NCI-H82 treated with DMSO at 0.1 percent for 48 hours (cell line): ENCODE results near the gene NIPAL1.
"Not testable (repeated sequence)": the region's sequence is repeated elsewhere in the genome, so short reads cannot be mapped to it uniquely, and the experiment has no call there.

Source experiments
- DNase-seq: peaks from one replicate; lab custom pipeline; 2025; ENCODE audit not compliant: unreplicated experiment; lab: John Stamatoyannopoulos, UW

The NIPAL1 gene

DNA sequence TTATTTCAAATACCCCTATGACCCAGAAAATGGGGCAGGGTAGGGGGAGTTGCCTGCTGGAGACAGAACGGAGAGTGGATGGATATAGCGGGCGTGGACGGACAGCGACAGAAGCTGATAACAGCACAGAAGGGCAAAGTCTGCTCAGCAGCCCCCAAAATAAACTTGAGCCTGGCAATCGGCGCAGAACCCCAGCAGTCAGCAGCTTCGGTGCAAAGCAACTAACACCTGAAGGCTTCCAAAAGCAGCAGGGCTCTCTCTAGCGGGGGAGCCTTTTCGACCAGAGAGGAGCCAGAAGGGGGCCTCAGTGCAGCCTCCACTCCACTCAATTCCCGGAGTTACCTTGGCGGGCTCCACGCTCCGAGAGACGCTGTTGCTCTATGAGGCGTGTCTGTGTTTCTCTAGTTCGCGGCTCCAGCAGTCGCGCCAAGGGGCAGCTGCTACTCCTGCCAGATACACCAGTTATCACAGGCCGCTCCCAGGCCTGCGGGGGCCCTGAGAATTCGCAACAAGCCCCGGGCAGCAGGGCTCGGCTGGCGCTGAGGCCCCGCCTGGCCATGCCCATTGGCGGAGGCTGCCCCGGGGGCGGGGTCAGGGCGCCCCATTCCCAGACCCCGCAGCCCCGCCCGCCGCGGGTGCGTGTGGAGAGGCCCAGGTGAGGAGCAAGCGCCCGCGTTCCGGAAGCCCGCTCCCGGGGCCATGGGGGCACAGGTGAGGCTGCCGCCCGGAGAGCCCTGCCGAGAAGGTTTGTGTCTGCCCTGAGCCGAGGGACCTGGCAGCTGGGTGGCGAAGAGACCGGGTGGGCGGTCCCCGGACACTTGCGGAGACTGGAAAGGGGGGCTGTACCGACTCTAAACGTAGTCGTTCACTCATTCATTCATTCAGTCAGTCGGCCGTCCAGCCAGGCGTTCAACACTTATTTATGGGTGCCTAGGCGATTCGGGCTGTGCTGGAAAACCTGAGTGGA lies at the start of gene NIPAL1, which contains the start of gene CNGA1:
Gene NIPAL1 (plus strand): TSS at position 632 of the 967 bp plus-strand sequence. CDS start 68 bp downstream, at position 700.
Gene CNGA1 (minus strand): TSS at position 541 of the 967 bp plus-strand sequence. CDS start 63,992 bp downstream, outside the sequence.
- peak; percentile 9 for DNase-seq

GRCh38 chr4:47968847-47969246 lies 47.7 kb upstream of the NIPAL1 start:
- peak; percentile 14 for DNase-seq

- no peak for DNase-seq
Measured at GRCh38 chr4:47972181-47972580, 44.4 kb upstream of the NIPAL1 start.

DNA sequence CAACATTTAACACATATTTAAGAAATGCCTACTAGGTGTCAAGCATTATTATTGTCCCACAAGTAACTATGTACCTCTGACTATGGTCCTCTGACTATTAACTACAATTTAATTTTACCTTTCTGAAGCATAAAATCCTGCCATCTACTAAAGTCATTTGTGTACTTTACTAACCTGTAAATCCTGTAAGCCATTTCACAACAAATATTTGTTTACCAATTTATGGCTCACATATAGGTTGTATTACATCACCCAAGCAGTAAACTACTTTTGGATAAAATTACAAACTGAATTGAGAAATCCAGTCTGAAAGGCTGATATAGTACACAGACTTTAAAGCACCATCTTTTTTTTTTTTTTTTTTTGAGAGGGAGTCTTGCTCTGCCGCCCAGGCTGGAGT lies 43.9 kb upstream of the NIPAL1 start:
- DNase-seq = no peak

DNA sequence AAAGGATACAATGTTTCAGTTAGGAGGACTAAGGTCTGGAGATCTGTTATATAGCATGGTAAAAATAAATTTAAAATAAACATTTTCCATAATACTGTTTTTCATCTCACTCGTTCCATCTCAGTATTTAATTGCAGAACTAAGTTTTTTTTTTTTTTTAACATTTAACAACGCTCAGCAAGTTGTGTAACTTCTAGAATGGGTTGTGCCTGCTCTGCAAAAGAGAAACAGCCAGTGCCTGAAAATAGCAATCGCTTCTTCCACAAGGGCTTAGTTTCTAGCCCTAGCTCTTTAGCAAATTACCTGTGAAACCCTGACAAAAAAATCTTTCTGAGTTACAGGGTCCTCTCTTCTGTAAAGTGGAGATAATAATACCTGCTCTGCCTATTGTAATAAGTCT lies 42.0 kb upstream of the NIPAL1 start:
- no peak for DNase-seq

DNA sequence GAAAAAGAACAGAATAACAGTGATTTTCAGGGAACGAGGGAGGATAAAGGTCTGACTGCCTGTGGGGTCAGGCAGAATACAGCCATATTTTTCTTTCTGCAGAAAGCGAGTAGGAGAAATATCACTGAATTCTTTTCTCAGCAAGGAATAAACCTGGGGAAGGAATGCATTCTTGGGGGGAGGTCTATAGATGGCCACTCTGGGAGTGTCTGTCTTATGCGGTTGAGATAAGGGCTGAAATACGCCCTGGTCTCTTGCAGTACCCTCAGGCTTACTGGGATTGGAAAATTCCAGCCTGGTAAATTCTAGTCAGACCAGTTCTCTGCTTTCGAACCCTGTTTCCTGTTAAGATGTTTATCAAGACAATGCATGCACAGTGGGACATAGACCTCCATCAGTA lies 26.4 kb upstream of the NIPAL1 start:
- DNase-seq = no peak

- DNase-seq = not testable (repeated sequence)
Measured at GRCh38 chr4:47992475-47992874, 24.1 kb upstream of the NIPAL1 start.

DNA sequence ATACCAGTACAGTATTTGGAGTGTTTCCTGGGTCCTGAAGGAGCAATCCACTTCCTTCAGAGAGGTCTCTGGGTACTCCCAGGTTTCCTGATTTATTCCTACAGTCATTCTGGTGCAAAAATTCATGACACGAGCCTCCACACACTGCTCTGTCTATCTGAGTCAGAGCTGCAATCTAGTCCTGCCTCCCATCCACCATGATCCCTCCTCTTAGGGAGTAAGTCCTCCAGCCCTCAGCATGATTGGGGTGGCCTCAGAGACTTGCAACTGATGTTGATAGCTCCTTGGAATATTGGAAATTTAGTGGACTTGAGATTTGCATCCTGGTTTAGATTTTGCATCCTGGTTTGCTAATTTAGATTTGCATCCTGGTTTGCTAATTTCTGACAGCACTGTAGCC lies 20.6 kb upstream of the NIPAL1 start:
- no peak for DNase-seq

DNA sequence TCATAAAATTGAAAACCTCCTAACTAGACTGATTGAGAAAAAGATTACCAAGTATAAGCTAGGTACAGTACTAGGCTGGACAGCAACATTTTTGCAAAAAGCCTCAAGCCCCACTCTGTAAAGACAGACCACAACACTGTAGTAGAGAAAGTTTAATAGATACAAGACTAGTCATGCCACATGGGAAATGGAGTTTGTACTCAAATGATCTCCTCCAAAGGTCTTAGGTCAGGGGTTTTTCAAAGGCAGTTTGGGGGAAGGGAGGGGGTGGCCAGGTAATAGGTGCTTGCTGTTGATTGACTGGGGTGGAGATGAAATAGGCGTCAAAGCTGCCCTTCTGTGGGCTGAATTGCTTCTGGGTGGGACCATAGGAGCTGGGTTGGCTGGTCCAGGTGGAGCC lies 14.3 kb upstream of the NIPAL1 start:
- no peak for DNase-seq

DNA sequence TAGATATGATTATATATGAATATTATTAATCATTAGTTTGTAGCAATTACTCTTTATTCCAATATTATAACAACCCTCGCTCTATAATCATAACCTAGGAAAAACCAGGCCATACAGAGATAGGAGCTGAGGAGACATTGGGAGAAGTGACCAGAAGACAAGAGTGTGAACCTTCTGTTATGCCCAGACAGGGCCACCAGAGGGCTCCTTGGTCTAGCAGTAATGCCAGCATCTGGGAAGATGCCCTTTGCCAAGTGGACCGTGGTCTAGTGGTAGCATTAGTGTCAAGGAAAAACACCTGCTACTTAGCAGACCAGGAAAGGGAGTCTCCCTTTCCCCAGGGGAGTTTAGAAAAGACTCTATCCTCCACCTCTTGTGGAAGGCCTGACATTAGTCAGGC lies 13.0 kb upstream of the NIPAL1 start:
- not testable (repeated sequence) for DNase-seq

DNA sequence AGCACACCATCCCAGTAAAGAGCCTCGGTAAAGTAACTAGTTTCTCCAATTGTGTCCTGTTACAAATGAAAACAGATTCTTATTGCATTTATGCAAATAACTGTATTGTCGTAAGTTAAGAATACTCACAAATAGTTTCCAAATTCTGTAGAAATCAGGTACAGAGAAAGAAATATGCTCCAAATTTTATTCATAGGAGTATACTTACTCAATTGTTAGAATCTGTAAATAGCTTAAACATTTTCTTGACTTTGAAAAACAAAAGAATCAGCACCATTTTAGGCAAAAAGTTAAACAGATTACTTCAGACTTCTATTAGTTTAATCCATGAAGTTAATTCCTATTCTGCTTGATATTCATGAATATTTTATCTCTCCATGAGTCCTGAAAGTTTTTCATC lies 10.8 kb upstream of the NIPAL1 start:
- no peak for DNase-seq

DNA sequence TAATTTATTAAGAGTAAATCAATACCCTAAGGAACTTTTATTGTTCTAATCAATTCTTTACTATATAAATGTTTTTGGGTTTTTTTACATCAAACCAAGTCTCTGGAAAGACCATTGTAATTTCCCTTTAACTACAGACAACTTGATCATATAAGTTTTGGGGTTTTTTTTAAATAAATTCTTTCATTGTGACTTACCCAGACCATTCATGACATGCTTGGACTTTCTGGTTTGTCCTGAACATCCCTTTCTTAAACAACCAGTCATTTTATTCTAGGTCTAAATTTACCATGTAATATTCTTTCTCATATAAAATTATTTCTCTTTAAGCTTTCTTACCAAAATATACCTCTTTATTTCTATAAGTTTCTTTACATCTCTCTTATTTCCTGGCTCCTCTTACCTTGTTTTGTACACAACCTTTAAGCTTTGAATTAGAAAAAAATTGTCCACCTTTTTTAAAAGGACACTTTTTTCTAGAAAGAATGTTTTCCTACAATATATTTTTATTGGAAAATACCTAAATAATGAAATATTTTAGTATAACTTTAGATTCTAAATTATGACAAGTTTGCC lies 8.5 kb upstream of the NIPAL1 start:
- no peak for DNase-seq

GRCh38 chr4:48010906-48011305 lies 5.7 kb upstream of the NIPAL1 start:
- not testable (repeated sequence) for DNase-seq

DNA sequence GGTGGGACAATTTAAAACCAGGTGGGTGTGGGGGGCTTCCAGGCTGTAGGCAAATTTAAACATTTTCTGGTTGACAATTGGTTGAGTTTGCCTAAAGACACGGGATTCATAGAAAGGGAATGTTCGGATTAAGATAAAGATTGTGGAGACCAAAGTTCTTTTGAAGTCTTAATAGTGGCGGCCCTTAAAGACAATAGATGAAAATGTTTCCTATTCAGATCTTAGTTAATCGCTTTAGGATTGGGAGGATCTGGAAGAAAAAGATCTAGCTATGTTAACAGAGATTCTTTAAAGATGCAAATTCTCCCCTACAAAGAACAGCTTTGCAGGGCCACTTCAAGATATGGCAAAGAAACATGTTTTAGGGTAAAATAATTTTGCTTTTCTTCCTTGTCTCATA lies 4.8 kb upstream of the NIPAL1 start:
- no peak for DNase-seq

- DNase-seq = no peak
Measured at GRCh38 chr4:48012824-48013223, 3.7 kb upstream of the NIPAL1 start.

GRCh38 chr4:48015216-48015615 lies 1.4 kb upstream of the NIPAL1 start:
- DNase-seq = no peak

DNA sequence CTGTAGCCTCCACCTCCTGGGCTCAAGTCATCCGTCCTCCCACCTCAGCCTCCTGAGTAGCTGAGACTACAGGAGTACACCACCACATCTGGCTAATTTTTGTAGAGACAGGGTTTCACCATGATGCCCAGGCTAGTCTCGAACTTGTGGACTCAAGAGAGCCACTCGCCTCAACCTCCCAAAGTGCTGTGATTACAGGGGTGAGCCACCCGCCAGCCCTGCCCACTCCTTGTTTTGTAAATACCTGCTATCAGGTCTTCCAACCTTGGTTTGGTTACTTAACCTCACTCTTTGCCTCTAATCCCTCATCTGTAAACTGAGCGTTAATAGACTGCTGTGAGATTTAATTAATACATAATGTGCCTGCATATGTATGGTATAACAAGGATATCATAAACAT lies 894 bp upstream of the NIPAL1 start:
- DNase-seq = no peak

DNA sequence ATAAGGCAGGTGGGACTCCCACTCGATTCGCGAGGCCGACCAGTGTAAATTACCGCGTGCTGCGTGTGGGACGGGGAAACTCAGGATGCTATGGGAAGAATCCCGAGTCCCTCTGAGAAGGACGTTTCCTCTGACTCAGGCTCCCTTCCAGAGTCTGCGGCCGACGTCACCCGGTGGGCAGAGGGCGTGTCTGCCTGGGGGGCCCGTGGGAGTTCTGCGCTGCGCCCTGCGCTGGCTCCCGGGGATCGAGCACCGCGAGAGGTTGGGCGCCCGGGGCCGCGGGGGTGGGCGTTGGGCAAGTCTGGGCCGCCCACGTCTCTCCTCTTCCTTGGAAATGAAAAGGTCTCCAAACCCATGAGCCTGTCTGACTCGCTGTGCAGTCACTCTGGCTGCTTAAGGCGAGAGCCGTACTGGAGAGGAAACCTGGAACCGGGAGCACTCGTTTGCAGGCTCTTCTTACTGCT lies 568 bp downstream of the NIPAL1 start:
- DNase-seq = no peak

DNA sequence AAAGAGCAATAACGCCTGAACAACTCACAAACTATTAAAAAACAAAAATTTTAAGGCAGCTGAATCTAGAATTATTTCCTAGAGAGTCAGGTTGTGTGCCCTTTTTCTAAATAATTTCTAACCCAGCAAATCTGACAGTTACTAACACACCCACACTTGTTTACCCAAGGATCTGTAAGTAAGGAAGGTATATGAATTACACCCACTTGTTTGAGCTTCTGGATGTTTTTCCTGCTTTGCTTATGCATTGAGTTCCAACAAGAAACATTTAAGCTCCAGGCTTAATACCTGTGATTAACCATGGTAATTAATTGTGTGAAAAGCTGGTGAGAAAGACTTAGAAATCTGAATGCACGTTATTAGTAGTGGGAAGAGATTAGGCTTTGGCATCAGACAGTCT lies 1.5 kb downstream of the NIPAL1 start:
- DNase-seq = no peak

DNA sequence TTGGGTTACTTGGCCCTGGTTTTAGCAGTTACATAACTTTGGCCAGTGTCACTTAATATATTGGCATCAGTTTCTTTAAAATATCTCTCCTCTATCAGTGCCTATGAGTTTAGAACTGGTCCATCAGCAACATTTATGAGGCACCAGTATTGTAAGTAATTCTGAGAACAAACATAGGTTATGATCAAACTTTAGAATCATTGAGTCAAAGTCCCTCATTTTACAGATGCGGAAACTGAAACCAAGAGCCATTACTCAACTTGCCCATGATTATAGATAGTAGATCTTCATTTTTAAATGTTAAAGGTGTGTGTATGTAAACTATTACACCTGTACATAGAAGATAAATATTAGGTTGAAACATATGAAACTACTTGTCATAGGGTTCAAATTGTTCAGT lies 4.5 kb downstream of the NIPAL1 start:
- DNase-seq = no peak

GRCh38 chr4:48022192-48022799 lies 5.7 kb downstream of the NIPAL1 start:
- DNase-seq = no peak

DNA sequence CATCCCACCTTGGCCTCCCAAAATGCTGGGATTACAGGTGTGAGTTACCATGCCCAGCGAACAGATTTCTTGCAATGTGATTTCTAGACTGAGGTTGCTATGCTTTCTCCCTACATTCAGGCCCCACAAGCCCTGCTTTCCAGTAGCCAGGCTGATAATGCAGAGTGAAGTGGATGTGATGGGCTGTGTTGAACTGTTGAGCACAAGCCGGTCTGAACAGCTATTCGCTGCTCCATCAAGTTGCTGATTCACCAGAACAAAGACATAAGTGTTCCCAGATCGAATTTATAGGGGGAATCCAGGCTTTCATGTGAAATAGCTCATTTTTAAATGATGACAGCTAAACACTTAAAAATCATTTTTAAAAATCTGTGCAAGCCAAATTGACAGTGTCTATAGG lies 8.0 kb downstream of the NIPAL1 start:
- no peak for DNase-seq
